Measurements from ENCODE around the gene SYT1. TPM values are rescaled to one million over a fixed set of nuclear protein-coding genes. Genes with fewer than 3 reads are reported as not detected.

SYT1 gene
- total and polyA plus RNA-seq, 8 donors = 0.16 to 1.2 (median 0.26) TPM

DNA sequence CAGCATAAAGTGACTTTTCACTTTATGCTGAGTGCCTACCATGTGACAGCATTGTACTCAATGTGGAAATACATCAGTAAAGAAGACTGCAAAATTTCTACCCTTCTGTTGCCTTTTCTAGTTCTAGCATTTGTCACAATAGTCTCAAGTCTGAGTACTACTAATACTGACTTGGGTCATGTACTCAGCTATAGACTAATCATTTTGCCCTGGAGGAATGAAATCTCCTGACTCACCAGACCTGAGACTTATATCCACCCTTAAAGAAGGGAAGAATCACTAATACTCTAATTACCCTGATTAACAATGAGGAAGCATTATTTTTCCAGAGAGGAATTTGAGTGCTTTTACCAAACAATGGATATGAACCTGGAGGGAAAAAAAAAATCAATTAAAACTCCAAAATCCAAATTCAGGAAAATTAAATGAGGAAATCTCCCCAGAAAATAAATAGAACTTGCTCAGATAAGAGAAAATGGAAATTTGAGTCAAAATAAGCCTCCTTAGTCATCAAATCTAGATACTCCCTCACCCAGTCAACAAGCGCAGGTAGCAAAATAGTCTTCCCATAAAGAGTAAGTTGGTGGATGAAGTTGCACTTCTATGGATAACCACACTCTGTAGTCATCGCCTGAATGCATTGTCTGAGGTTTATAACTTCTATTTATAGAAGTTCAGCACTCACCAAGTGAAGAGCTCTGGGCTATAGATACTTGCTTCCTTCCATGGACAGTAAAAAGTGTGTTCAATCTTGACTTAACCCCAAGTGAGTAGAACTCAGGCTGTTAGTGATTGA, 386.6 kb downstream of the SYT1 start:
- intact Hi-C loops (cut with DNase I) = no loop called here
- WGBS, 2 donors = 59 to 74% methylated on average over 2 of the region's 2 CpGs
- Histone ChIP-seq H3K4me1 (no peaks in the 10 kb centered on the region), H3K27me3 (no peaks in the 10 kb centered on the region), H3K36me3 (no peaks in the 10 kb centered on the region), H3K9me3 (no peaks in the 10 kb centered on the region), H3K27ac (no peak overlapping the region), H3K4me3 (no peak overlapping the region)
- DNase-seq = no peak
- TF ChIP-seq, protein P1, sequence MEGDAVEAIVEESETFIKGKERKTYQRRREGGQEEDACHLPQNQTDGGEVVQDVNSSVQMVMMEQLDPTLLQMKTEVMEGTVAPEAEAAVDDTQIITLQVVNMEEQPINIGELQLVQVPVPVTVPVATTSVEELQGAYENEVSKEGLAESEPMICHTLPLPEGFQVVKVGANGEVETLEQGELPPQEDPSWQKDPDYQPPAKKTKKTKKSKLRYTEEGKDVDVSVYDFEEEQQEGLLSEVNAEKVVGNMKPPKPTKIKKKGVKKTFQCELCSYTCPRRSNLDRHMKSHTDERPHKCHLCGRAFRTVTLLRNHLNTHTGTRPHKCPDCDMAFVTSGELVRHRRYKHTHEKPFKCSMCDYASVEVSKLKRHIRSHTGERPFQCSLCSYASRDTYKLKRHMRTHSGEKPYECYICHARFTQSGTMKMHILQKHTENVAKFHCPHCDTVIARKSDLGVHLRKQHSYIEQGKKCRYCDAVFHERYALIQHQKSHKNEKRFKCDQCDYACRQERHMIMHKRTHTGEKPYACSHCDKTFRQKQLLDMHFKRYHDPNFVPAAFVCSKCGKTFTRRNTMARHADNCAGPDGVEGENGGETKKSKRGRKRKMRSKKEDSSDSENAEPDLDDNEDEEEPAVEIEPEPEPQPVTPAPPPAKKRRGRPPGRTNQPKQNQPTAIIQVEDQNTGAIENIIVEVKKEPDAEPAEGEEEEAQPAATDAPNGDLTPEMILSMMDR (IDR thresholded peaks at IDR 0.05) = no peak
- ATAC-seq = no peak
- FAIRE-seq = no peak

DNA sequence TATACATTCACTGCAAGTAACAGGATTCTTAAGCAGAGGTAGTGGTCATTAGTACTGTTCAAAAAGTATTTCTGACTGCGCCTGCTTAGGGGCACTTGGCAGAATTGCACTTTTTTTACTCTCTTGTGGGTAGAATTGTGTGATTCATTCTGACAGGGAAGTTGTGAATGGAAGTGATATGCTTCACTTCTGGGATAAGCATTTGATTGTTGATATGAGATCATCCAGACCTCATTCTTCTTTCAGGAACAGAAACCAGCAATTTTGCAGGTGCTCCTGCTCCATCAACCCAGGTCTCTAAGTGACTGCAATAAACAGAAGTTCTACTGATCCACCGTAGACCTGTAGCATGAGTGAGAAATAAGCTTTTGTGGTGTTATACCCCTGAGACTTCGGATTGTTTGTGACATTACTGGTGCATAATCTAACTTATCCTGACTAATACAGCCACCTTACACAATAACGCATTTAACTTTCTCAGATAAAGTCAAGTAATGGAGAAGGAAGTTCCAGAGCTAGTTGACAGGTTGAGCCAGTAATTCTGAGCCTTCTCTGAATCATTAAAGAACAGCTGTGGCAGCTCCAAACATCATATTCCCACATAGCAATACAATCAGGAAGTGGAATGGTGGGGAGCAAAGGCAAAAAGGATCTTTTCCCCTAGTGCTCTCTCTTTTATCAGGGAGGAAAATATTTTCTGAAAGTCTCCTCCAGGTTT, 387.9 kb downstream of the SYT1 start:
- ATAC-seq (no peak), FAIRE-seq (no peak), DNase-seq (no peak)
- H3K36me3 ChIP-seq = no peaks in the 10 kb centered on the region
- no peak overlapping the region for H3K4me3 ChIP-seq
- H3K27me3 ChIP-seq = no peaks in the 10 kb centered on the region
- H3K27ac ChIP-seq = no peak overlapping the region
- 62 to 68% methylated on average over 4 of the region's 4 CpGs for WGBS, 2 donors
- intact Hi-C loops (cut with DNase I) = no loop called here
- no peaks in the 10 kb centered on the region for H3K4me1 ChIP-seq
- H3K9me3 ChIP-seq = no peaks in the 10 kb centered on the region
- TF ChIP-seq, protein P1 (IDR thresholded peaks at IDR 0.05) = no peak

DNA sequence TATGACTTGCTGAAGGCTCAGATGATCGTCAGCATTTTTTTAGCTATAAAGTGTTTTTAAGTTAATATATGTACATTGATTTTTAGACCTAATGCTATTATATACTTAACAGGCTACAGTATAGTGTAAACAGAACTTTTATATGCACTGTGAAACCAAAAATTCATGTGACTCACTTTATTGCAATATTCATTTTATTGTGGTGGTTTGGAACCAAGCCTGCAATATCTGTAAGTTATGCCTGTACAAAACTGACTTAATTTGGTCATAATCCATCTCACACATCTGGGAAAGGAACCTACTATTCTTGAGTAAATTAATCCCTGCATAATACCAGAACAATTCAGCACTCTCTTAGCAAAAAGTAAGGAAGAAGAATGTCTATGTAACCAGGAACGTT, 390.7 kb downstream of the SYT1 start:
- Histone ChIP-seq H3K27ac (no peak overlapping the region), H3K4me1 (no peaks in the 10 kb centered on the region), H3K36me3 (no peaks in the 10 kb centered on the region), H3K9me3 (no peaks in the 10 kb centered on the region), H3K4me3 (no peak overlapping the region), H3K27me3 (no peaks in the 10 kb centered on the region)
- no peak for FAIRE-seq
- 34 to 46% methylated on average over 2 of the region's 2 CpGs for WGBS, 2 donors
- TF ChIP-seq, protein P1 (IDR thresholded peaks at IDR 0.05) = no peak
- no peak for DNase-seq
- intact Hi-C loops (cut with DNase I) = no loop called here
- ATAC-seq = no peak

DNA sequence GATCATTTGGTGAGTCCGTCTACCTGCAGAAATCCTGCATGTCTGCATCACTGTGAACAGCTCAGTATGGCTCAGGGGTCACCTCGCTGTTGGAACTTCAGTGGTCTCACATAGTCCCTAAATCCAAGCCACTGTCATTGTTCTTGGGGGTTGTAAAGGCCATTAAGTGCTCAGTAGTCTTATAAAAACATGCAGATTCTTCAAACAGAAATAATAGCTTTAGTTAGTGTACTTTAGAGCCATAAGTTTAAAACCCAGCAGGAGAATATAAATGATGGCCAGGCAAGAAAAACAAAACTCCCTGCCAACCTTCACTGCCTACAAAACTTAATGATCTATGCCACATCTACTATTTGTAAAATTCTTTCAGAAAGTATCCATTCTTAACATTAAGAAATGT, 396.3 kb downstream of the SYT1 start:
- TF ChIP-seq, protein P1 (IDR thresholded peaks at IDR 0.05) = no peak
- Histone ChIP-seq H3K4me1 (no peaks in the 10 kb centered on the region), H3K9me3 (no peaks in the 10 kb centered on the region), H3K27ac (no peak overlapping the region), H3K27me3 (no peaks in the 10 kb centered on the region), H3K4me3 (no peak overlapping the region), H3K36me3 (no peaks in the 10 kb centered on the region)
- FAIRE-seq (no peak), ATAC-seq (no peak), DNase-seq (no peak)
- intact Hi-C loops (cut with DNase I) = no loop called here
- 57 to 59% methylated on average over 2 of the region's 2 CpGs for WGBS, 2 donors

DNA sequence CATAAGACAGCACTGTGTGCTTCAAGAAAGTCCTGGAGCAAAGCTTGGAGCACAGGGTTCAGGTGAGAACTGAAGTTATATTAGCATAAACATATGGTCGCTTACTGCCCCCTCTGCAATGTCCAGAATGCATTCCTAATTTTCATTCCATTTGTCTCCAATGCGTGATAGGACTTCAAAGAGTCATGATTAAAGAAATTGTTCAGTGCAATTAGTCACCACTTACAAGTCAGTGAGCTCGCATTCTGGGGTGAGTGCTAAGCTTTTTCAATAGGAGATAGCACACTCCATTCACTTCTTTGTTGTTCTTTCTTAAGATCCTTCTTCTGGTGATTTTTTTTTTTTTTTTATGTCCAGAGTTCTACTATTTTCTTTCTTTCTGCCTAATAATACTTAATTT, 398.4 kb downstream of the SYT1 start:
- no peak for ATAC-seq
- Histone ChIP-seq H3K9me3 (no peaks in the 10 kb centered on the region), H3K27me3 (no peaks in the 10 kb centered on the region), H3K27ac (no peak overlapping the region), H3K36me3 (no peaks in the 10 kb centered on the region), H3K4me1 (no peaks in the 10 kb centered on the region), H3K4me3 (no peak overlapping the region)
- intact Hi-C loops (cut with DNase I) = no loop called here
- TF ChIP-seq, protein P1 (IDR thresholded peaks at IDR 0.05) = no peak
- DNase-seq = no peak
- FAIRE-seq = no peak
- 21 to 27% methylated on average over 3 of the region's 3 CpGs for WGBS, 2 donors
